Measurements from ENCODE around the gene BAZ1A.
"Not testable (repeated sequence)": the region's sequence is repeated elsewhere in the genome, so short reads cannot be mapped to it uniquely, and the experiment has no call there.

Gene BAZ1A

GRCh38 chr14:34858765-34859164 is 16.4 kb downstream of the BAZ1A start:
- in situ Hi-C loops (cut with MboI; ENCODE audit: low sequenced_read_pairs), result no loop called here

- in situ Hi-C loops (cut with MboI; ENCODE audit: low sequenced_read_pairs), result no loop called here
Measured at GRCh38 chr14:34857689-34858449, 17.3 kb downstream of the BAZ1A start.

DNA sequence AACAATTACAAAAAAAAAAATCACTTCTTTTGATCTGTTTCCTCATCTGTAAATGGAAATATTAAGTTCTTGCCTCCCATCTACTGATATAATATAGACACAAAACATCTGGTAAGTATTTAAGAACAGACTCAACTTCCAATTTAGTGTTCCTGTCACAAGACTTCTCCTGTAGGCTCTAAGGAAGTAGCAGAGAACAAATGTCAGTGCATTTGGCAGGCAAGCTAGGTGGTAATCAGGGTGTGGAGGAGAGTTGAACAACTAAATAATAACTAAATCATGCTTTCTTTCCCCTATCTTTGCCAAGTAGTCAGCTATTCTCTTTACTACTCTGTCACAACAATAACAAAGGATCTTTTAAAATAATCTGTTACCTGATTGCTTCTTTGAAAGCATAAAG is 22.1 kb downstream of the BAZ1A start:
- in situ Hi-C loops (cut with MboI; ENCODE audit: low sequenced_read_pairs), result no loop called here

DNA sequence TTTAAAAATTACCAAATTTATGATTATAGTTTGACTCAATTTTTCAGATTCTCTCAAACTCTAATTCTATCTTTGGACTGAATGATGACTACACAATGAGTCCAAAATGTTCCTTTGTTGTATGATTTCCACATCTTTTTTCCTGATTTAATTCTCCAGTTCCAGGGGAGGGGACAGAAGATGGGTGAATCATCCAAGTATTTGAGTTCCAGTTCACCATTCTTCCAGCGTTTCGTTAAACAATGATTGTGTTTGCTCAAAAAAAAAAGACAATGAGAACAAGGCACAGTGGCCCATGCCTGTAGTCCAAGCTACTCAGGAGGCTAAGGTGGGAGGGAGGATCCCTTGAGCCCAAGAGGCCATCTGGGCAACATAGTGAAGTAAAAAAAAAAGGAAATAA is 23.8 kb downstream of the BAZ1A start:
- in situ Hi-C loops (cut with MboI; ENCODE audit: low sequenced_read_pairs), result no loop called here

DNA sequence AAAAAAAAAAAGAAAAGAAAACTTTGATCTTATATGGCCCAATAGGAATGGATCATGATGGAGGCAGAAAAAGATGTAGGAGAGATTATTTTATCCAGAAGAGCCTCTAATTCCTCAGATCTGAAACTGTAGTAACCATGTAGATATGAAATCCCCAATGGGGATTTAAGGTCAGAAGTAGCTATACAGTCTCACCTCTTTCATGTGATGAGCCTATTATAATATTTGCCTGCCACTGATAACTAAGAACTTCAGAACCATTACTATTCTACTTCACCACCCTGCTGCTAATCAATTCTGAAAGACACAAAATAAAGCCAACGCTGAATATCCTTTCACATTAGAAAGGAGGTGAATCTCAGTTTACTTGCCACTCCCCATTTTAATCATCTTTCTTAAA is 29.3 kb downstream of the BAZ1A start:
- in situ Hi-C loops (cut with MboI; ENCODE audit: low sequenced_read_pairs), result no loop called here

GRCh38 chr14:34843011-34843554 is 32.1 kb downstream of the BAZ1A start:
- in situ Hi-C loops (cut with MboI; ENCODE audit: low sequenced_read_pairs), result no loop called here

- in situ Hi-C loops (cut with MboI; ENCODE audit: low sequenced_read_pairs), result no loop called here
Measured at GRCh38 chr14:34837801-34838322, 37.3 kb downstream of the BAZ1A start.

GRCh38 chr14:34835312-34835711 is 39.8 kb downstream of the BAZ1A start:
- in situ Hi-C loops (cut with MboI; ENCODE audit: low sequenced_read_pairs), result no loop called here

- in situ Hi-C loops (cut with MboI; ENCODE audit: low sequenced_read_pairs), result no loop called here
Measured at GRCh38 chr14:34833549-34834523, 41.3 kb downstream of the BAZ1A start.

DNA sequence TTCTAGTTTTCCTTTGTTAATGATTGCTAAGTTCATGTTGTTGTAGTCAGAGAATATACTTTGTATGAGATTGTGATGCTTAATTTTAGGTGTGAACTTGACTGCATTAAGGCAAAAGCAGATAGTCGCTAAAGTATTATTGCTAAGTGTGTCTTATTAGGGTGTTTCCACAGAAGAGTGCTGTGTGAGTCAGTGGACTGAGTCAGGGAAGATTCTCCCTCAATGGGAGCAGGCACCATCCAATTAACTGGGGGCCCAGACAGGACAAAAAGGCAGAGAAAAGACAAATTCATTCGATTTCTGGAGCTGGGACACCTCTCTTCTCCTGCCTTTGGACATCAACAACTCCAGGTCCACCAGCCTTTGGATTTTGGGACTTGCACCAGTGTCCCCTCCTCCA is 48.5 kb downstream of the BAZ1A start:
- in situ Hi-C loops (cut with MboI; ENCODE audit: low sequenced_read_pairs), result no loop called here

GRCh38 chr14:34824826-34825225 is 50.3 kb downstream of the BAZ1A start:
- in situ Hi-C loops (cut with MboI; ENCODE audit: low sequenced_read_pairs), result no loop called here

DNA sequence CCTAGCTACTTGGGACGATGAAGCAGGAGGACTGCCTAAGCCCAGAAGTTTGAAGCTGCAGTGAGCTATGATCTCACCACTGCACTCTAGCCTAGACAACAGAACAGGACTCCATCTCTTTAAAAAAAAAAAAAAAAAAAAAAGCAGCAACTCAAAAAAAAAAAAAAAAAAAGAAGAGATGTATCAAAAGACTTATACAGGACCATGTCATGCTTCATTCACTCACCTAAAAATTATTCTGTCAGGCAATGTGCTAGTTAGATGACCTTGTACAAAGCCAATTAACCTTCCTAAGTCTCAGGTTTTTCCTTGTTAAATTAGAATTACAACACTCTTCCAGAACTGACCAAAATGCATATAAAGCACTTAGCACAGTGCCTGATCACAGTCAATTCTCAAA is 50.9 kb downstream of the BAZ1A start:
- in situ Hi-C loops (cut with MboI; ENCODE audit: low sequenced_read_pairs), result no loop called here

- in situ Hi-C loops (cut with MboI; ENCODE audit: low sequenced_read_pairs), result no loop called here
Measured at GRCh38 chr14:34817768-34818167, 57.4 kb downstream of the BAZ1A start.

DNA sequence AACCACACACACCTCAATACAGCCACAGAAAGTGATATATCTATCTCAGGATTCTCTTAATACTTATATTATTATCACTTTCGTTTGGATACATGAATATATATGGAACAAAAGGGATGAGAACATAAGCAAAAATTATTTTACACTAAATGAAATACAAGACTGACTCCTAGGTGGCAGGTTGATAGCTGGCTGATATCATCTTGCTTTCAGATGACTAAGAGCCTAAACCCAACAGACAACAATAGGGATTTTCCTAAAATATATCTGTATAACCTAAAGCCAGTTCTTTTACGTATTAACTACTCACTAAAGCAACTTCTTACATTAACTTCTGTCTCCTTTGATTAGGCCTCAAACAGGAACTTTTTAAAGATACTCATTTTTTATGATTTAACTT is 65.1 kb downstream of the BAZ1A start:
- in situ Hi-C loops (cut with MboI; ENCODE audit: low sequenced_read_pairs), result no loop called here

GRCh38 chr14:34806257-34806656 is 68.9 kb downstream of the BAZ1A start:
- in situ Hi-C loops (cut with MboI; ENCODE audit: low sequenced_read_pairs), result no loop called here

- in situ Hi-C loops (cut with MboI; ENCODE audit: low sequenced_read_pairs), result no loop called here
Measured at GRCh38 chr14:34804933-34805332, 70.2 kb downstream of the BAZ1A start.

- in situ Hi-C loops (cut with MboI; ENCODE audit: low sequenced_read_pairs), result not testable (repeated sequence)
Measured at GRCh38 chr14:34798861-34799260, 76.3 kb downstream of the BAZ1A start.

DNA sequence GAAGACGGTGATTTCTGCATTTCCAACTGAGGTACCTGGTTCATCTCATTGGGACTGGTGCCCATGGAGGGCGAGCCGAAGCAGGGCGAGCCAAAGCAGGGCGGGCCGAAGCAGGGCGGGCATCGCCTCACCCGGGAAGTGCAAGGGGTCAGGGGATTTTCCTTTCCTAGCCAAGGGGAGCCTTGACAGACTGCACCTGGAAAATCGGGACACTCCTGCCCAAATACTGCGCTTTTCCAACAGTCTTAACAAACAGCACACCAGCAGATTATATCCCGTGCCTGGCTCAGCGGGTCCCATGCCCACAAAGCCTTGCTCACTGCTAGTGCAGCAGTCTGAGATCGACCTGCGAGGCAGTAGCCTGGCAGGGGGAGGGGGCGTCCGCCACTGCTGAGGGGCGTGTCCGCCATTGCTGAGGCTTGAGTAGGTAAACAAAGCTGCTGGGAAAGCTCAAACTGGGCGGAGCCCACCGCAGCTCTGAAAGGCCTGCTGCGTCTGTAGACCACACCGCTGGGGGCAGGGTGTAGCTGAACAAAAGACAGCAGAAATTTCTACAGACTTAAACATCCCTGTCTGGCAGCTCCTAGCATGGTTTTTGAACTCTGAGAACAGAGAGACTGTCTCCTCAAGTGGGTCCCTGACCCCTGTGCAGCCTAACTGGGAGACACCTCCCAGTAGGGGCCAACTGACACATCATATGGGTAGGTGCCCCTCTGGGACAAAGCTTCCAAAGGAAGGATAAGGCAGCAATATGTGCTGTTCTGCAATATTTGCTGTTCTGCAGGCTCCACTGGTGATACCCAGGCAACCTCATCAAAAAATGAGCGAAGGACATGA is 77.2 kb downstream of the BAZ1A start:
- in situ Hi-C loops (cut with MboI; ENCODE audit: low sequenced_read_pairs), result no loop called here

- in situ Hi-C loops (cut with MboI; ENCODE audit: low sequenced_read_pairs), result no loop called here
Measured at GRCh38 chr14:34796902-34797301, 78.3 kb downstream of the BAZ1A start.

GRCh38 chr14:34794941-34795340 is 80.2 kb downstream of the BAZ1A start:
- in situ Hi-C loops (cut with MboI; ENCODE audit: low sequenced_read_pairs), result no loop called here

GRCh38 chr14:34794217-34794616 is 80.9 kb downstream of the BAZ1A start:
- in situ Hi-C loops (cut with MboI; ENCODE audit: low sequenced_read_pairs), result no loop called here
